ENCODE measurements around the gene SLC9A4.
"Not testable (repeated sequence)": the region's sequence is repeated elsewhere in the genome, so short reads cannot be mapped to it uniquely, and the experiment has no call there.

Gene SLC9A4

DNA sequence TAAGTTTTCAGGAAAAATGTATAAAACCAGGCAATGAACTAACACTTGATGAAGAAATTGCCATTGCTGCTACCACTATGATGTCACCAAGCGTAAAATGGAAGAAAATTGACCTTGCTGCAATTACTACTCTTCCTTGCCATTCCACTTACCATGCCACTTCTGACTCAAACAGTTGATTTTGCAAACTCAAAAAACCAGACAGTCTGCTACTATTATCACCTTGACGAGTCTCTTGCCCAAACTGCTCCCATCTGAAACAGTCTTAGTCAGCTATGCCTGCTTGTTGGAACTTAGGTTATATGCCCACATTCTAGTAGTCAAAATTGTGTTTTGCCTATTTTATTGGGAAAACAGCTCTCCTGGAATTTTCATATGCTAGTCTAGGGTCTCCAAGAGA is 74.4 kb downstream of the SLC9A4 start:
- DNase-seq (ENCODE audit: low read depth in 2 of 2): no peak

DNA sequence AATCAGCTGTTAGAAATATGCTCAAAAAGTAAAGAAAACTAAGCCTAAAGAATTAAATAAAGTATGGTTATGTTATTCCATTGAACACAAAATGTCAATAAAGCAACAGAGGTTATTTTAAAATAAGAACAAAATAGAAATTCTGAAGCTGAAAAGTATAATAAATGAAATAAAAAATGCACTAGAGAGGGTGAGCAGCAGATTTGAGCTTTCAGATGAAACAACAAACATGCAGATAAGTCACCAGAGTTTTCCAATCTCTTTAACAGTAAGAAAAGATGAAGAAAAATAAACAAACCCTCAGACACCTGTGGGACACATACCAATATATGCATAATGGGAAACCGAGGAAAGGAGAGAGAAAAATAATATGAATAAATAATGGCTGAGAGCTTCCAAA is 76.0 kb downstream of the SLC9A4 start:
- no peak for DNase-seq (ENCODE audit: low read depth in 2 of 2)

DNA sequence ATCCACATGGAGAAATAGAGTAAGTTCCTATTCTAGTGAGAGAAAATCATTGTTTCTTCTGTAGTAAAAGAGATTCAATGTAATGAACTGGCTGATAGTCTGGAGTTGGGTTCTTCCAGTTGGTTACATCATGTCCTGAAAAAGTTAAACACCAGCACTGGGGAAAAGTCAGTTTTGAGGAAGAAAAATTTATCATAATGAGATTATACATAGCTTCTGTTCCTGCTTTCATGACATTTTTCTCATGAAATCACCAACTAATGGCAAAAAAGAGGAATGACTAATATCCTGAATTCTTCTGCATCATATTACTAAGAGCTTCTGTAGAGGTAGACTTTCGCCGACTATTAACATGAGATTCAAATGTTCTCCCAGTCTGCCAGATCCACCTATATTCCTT is 77.1 kb downstream of the SLC9A4 start:
- DNase-seq (ENCODE audit: low read depth in 2 of 2): no peak

DNA sequence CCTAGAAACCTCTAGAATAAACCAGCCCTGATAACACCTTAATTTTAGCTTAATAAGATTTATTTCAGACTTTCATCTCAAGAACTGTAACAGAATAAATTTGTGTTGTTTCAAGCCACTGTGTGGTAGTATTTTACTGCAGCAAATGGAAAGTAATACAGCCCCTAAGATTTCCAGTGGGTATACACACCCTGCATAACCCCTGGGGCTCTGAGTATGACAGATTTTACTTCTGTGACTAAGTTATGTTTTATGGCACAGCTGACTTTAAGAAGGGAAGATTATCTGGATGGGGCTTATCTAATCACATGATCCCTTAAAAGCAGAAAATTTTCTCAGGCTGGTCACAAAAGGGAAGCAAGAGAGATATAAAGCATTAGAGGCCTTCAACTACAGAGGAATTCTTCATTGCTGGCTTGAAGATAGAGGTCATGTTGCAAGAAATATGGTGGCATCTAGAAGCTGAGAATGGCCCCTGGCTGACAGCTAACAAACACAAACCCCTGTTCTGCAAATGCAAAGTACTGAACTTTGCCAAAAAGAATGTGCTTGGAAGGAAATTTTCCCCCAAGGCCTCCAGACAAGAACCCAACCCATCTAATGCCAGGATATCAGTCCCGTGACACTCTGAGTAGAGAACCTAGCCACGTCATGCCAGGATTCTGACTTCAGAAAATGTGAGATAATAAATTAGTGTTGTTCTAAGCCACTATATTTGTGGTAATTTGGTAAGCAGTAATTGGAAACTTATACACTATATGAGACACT is 78.5 kb downstream of the SLC9A4 start:
- no peak for DNase-seq (ENCODE audit: low read depth in 2 of 2)

DNA sequence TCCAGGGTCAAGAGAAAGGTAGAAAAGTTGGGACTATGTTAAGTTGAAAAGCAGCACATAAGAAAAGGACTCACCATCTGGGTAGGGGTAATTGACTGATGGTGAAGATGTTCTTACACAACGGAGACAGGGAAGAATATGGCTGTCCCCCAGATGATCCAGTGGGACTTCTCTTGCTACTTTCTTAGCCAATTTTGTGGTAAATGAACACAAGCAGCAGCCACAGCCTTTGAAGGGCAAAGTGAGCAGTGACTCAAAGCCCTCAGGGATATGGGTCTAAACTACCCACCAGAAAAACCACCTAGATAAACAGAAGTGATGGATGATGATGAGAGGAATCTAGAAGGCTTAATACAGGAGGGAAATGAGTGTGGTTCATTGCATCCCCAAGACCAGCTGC is 80.6 kb downstream of the SLC9A4 start:
- DNase-seq (ENCODE audit: low read depth in 2 of 2): no peak

DNA sequence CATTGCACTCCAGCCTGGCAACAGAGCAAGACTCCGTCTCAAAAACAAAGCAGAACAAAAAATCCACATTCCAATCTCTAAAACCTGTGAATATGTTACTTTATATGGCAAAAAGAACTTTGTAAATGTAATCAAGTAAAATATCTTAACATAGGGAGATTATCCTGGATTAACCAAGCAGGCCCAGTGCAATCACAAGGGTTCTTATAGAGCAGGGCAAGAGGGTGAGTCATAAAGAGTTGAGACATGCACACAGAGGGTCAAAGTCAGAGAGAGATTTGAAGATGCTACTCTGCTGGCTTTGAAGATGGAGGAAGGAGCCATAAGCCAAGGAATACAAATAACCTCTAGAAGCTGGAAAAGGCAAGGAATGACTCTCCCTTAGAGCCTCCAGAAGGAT is 85.4 kb downstream of the SLC9A4 start:
- DNase-seq (ENCODE audit: low read depth in 2 of 2): no peak

DNA sequence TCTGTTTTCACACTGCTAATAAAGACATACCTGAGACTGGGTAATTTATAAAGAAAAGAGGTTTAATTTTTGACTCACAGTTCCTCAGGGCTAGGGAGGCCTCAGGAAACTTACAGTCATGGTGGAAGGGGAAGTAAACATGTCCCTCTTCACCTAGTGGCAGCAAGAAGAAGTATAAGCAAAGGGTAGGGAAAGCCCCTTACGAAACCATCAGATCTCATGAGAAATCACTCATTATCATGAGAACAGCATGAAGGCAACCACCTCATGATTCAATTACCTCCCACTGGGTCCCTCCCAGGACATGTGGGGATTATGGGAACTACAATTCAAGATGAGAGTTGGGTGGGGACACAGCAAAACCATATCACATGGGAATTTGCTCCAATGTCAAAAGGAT is 89.5 kb downstream of the SLC9A4 start:
- DNase-seq (ENCODE audit: low read depth in 2 of 2): not testable (repeated sequence)

DNA sequence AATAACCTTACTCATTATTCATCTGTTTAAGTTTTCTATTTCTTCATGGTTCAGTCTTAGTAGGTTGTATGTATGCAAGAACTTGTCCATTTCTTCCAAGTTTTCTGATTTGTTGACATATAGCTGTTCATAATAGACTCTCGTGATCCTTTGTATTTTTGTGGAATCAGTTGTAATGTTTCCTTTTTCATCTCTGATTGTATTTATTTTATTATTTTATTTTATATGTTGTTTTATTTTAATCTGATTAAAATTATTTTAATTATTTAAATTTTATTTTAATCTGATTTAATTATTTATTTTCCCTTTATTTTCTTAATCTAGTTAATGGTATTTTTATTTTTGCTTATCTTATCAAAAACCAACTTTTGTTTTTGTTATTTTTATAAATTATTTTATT is 102.9 kb downstream of the SLC9A4 start:
- no peak for DNase-seq (ENCODE audit: low read depth in 2 of 2)

DNA sequence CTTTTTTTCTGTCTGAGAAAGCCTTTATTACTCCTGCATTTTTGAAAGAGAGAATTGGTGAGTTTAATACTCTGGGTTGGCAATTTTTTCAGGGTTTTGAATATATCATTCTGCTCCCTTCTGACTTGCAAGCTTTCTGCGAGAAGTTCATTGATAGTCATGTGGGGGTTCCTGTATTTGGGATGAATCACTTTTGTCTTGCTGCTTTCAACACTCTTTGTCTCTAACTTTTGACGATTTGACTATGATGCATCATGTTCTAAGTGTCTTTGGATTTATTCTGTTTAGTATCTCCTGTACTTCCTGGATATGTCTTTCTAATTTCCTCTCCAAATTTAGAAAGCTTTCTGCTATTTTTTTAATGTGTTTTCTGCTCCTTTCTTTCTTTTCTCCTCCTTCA is 105.3 kb downstream of the SLC9A4 start:
- DNase-seq (ENCODE audit: low read depth in 2 of 2): no peak

DNA sequence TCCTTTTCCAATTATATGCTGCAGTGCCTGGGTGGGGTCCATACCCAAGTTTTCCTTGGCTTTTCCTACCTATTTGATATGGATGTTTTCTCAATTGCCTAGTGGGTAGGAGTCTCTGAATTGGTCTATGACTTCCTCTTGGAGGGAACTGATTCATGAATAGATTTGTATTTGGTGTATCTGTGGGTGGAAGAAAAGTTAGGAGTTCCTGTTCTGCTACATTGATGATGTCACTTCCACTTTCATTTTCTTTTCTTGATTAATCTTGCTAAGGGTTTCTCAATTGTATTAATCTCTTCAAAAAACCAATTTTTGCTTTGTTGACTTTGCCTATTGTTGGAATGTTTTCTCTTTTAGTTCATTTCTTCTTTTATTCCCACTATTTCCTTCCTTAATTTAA is 108.9 kb downstream of the SLC9A4 start:
- no peak for DNase-seq (ENCODE audit: low read depth in 2 of 2)

DNA sequence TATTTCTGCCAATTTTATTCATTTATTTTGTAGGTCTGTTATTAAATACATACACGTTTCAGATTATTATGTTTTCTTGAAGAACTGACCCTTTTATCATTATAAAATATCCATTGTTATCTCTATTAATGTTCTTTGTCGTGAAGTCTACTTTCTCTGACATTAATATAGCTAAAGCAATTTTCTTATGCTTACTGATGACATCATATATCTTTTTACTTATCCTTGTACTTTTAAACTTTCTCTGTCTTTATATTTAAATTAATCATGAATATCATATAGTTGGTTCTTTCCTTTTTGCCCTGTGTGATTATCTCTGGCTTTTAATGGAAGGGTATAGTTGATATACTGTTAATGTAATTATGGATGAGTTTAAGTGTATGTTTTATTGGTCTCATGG is 109.8 kb downstream of the SLC9A4 start:
- no peak for DNase-seq (ENCODE audit: low read depth in 2 of 2)

Measured in stimulated activated CD8-positive, alpha-beta memory T cell treated with anti-CD3 and anti-CD28 coated beads, Interleukin-2, amount 100 ng/mL, for 1 hour (primary cell).